Activated CD8-positive, alpha-beta memory T cell treated with anti-CD3 and anti-CD28 coated beads for 48 hours (primary cell): ENCODE results near the gene MPP7.

Source experiments
- DNase-seq, 3 experiments: peaks; one replicate each; pipeline ENCODE4 v3.0.0-alpha.2; 2020; ENCODE audit warnings: low read depth in 2 of 3, low spot score in 2 of 3

The MPP7 gene

DNA sequence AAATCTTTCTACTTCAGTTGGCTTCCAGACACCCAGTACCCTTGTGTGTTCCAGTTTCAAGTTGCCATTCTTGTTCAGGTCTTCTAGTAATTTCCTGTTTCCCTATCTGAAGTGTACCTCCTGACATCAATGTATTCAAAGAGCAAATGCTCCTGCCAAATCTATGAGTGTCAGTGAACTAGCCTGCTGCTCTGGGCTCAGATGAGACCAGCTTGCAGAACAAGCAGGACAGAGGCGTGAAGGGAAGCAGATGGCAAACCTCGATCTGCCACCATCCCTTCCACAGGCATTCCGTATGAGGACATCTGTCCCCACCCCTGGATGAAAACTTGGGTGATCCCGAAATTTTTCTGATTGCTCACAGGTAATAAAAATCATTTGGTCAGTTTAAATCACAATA lies 4.4 kb upstream of the MPP7 start:
- no peak for DNase-seq

GRCh38 chr10:28305553-28305952 lies 2.7 kb upstream of the MPP7 start:
- no peak for DNase-seq

- no peak for DNase-seq
Measured at GRCh38 chr10:28304032-28304571, 1.2 kb upstream of the MPP7 start.

GRCh38 chr10:28302012-28302637 lies 739 bp downstream of the MPP7 start:
- DNase-seq, result no peak

DNA sequence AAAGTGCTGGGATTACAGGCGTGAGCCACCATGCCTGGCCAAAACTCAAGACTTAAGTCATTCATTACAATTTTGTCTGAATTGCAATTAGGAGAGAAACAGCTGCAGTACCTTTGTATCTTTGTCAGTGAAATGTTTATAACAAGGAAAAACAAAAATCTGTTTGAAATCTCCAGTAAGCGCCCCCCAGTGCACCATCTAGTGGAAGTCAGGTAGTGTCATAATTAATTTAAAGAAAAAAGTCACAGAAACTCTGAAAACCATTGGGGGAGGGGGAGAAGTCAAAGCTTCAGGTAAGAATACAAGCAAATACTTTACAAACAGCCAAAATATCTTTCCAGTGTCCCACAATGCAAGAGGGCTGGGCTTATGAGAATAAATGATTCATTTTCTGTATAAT lies 2.8 kb downstream of the MPP7 start:
- DNase-seq, result no peak

DNA sequence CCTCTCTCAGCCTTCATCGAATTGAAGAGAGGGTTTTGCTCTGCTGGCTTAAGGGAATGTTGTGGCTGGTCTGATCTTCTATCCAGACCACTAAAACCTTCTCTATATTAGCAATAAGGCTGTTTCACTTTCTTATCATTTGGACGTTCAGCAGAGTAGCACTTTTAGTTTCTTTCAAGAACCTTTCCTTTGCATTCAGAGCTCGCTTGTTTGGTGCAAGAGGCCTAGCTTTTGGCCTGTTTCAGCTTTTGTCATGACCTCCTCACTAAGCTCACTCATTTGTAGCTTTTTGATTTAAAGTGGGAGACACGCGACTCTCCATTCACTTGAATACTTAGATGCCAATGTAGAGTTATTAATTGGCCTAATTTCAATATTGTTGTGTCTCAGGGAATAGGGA lies 3.9 kb downstream of the MPP7 start:
- DNase-seq, result no peak

GRCh38 chr10:28296023-28296422 lies 6.8 kb downstream of the MPP7 start:
- no peak for DNase-seq

GRCh38 chr10:28295336-28295735 lies 7.5 kb downstream of the MPP7 start:
- no peak for DNase-seq

- no peak for DNase-seq
Measured at GRCh38 chr10:28294809-28295208, 8.1 kb downstream of the MPP7 start.

DNA sequence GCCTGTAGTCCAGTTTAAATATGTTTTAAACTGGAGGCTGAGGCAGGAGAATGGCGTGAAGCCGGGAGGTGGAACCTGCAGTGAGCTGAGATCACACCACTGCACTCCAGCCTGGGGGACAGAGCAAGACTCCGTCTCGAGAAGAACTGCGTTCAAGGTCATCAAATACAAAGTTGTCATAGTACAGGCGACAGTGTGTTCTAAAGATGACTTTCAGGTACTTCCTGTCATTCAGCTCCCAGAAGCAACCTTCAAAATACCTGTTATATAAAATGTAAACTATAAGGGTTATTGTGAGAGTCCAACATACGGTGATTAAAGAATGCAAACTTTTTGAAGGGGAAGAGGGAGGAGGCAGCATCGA lies 8.7 kb downstream of the MPP7 start:
- no peak for DNase-seq

- DNase-seq, result no peak
Measured at GRCh38 chr10:28293236-28294168, 9.4 kb downstream of the MPP7 start.

GRCh38 chr10:28291881-28292297 lies 11.0 kb downstream of the MPP7 start:
- no peak for DNase-seq

- DNase-seq, result no peak
Measured at GRCh38 chr10:28285816-28286215, 17.0 kb downstream of the MPP7 start.

- DNase-seq, result no peak
Measured at GRCh38 chr10:28284126-28284525, 18.7 kb downstream of the MPP7 start.

DNA sequence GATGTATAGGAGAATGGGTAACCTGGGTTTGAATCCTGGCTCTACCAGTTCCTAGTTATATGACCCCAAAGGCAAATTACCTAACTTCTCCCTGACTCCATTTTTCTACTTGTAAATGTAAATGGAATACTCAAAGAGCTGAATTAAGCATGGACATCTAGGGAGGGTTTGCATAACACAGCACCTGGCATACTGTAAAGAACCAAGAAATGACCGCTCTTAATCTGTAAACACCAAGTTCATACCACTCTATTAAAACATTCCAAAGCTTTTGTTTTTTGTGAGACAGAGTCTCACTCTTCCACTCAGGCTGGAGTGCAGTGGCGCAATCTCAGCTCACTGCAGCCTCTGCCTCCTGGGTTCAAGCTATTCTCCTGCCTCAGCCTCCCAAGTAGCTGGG lies 19.6 kb downstream of the MPP7 start:
- no peak for DNase-seq

GRCh38 chr10:28282336-28282735 lies 20.5 kb downstream of the MPP7 start:
- no peak for DNase-seq

- DNase-seq, result no peak
Measured at GRCh38 chr10:28281726-28282315, 21.0 kb downstream of the MPP7 start.

- no peak for DNase-seq
Measured at GRCh38 chr10:28280652-28281051, 22.2 kb downstream of the MPP7 start.

GRCh38 chr10:28279878-28280277 lies 23.0 kb downstream of the MPP7 start:
- no peak for DNase-seq

GRCh38 chr10:28278842-28279241 lies 24.0 kb downstream of the MPP7 start:
- DNase-seq, result no peak

DNA sequence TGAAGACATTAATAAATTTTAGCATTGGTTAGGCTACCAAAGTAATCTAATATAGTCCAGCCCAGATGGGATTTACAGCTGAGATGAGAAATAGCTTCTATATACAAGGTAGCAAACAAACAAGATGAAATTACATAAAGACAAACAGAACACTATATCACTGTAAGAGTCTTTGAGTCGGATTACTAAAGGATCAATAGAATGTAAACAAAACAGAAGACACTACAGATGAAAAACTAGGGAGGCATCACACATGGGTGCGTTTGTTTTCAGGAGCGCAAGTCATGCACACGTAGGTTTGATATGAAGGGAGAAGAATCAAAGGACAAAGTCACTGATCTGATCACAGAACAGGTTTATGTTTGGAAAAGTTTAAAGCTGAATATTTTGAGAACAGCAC lies 26.5 kb downstream of the MPP7 start:
- DNase-seq, result no peak

DNA sequence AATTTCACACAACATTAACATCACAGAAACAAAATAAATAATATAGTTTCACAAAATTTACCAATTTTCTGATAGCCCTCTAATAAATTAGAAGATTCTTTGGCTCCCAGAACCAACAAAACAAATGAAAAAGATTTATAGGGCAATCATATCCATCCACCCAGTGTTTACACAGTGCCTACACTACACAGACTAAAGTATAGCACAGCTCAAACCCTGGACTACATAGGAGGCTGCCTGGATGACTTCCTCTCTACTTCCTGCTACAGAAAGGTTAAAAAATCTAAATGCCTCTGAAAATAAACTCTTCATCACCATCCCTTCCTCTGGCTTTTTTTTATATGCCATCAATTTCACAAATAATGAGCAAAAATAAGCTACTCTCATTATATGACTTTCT lies 28.4 kb downstream of the MPP7 start:
- no peak for DNase-seq
